Esophagus (tissue), 2 donors: Measurements from ENCODE around the gene NSUN3. TPM values are rescaled to one million over a fixed set of nuclear protein-coding genes. Genes with fewer than 3 reads are reported as not detected.

Experiments used
- H3K27ac ChIP-seq, 2 donors: one replicate each; pipeline ENCODE4 v1.5.1; 2013; ENCODE audit warnings: low read depth in 2 of 2, mild to moderate bottlenecking in 2 of 2, inconsistent platforms in 1 of 2, low read length in 1 of 2, moderate library complexity in 1 of 2
- H3K27me3 ChIP-seq, 2 donors: one replicate each; pipeline ENCODE4 v1.6.1; 2013; ENCODE audit warnings: low read length in 2 of 2, control low read depth in 1 of 2, mild to moderate bottlenecking in 1 of 2; ENCODE audit not compliant: insufficient read depth in 2 of 2, control insufficient read depth in 1 of 2
- H3K36me3 ChIP-seq, 2 donors: one replicate each; pipeline ENCODE4 v1.6.1; 2013; ENCODE audit warnings: low read length in 1 of 2; ENCODE audit not compliant: control insufficient read depth in 2 of 2, insufficient read depth in 2 of 2
- H3K4me1 ChIP-seq, 2 donors: one replicate each; pipeline ENCODE4 v1.6.1; 2013; ENCODE audit warnings: low read length in 1 of 2; ENCODE audit not compliant: control insufficient read depth in 2 of 2, insufficient read depth in 2 of 2
- H3K4me3 ChIP-seq, 2 donors: one replicate each; pipeline ENCODE4 v1.5.1; 2013; ENCODE audit warnings: low read length in 2 of 2, mild to moderate bottlenecking in 2 of 2, low read depth in 1 of 2, moderate library complexity in 1 of 2
- H3K9me3 ChIP-seq, 2 donors: one replicate each; pipeline ENCODE4 v1.6.1; 2013; ENCODE audit warnings: mild to moderate bottlenecking in 2 of 2, low read depth in 1 of 2, low read length in 1 of 2, moderate library complexity in 1 of 2; ENCODE audit not compliant: control insufficient read depth in 2 of 2, insufficient read depth in 1 of 2
- WGBS, 2 donors: extraction: QIAGEN DNeasy Blood & Tissue Kit; methylation state at CpG; one replicate each; pipeline ENCODE4 v1.1.7; 2013; 5-methylcytosine and 5-hydroxymethylcytosine counted together
- polyA plus RNA-seq, 2 donors: library from polyadenylated mRNA; stranded (reverse); fragments of 200-250 nt; gene quantifications; one replicate each; pipeline ENCODE4 v1.2.3, GENCODE V29; 2013
- donor health status: healthy with polysubstance abuse.
- donor health status: Bipolar disorder and iron deficiency.

The NSUN3 gene
- polyA plus RNA-seq, 2 donors, result 3.0 to 3.2 TPM

DNA sequence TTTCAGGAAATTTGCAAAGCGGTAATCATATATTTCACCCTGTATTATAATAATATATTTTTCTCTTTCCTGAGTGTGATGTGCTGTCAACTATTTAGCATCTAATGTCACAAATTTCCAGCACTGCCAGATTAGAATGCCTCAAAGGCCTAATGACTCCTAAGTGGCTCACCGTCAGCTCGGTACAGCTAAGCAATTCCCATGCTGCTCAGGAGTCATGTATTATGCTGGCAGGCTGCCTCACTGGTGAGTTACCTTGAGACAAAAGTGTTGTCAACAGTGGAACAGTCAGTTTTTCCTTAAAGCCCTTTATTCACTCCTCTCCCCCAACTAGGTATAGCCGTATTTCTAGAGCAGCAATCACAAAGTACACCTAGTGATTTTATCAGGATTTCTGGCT, 83.6 kb downstream of the NSUN3 start:
- WGBS, 2 donors, result 78% methylated on average over 4 of the region's 4 CpGs
- no peaks in the 10 kb centered on the region for H3K27me3 ChIP-seq
- no peaks in the 10 kb centered on the region for H3K4me1 ChIP-seq

DNA sequence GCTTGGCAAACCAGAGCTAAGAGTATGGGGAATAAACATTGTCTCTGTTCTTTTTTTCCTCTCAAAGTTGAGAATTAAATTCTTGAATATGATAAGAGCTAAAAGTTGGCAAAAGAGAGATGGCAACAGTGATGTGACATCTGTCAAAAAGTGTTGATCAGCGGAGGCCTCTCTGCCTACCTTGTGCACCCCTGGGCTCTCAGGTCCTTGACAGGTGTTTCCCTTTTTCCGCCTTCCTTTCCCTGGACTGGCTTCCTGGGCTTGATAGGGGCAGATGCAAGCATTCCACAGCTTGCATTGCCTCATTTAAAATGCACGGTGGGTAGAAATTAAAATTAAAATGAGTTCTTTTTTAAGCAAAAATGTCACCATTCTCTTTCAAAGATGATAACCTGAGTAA, 84.2 kb downstream of the NSUN3 start:
- H3K4me3 ChIP-seq, result no peak overlapping the region
- no peaks in the 10 kb centered on the region for H3K9me3 ChIP-seq
- H3K27ac ChIP-seq, result no peak overlapping the region
- H3K4me1 ChIP-seq, result no peaks in the 10 kb centered on the region
- no peaks in the 10 kb centered on the region for H3K27me3 ChIP-seq
- 75% methylated on average over 3 of the region's 3 CpGs for WGBS, 2 donors
- no peaks in the 10 kb centered on the region for H3K36me3 ChIP-seq

More for the DNA sequence above, 83.6 kb downstream of the NSUN3 start:
- Histone ChIP-seq H3K27ac (no peak overlapping the region), H3K36me3 (no peaks in the 10 kb centered on the region), H3K9me3 (no peaks in the 10 kb centered on the region), H3K4me3 (no peak overlapping the region)

- H3K4me3 ChIP-seq, result no peak overlapping the region
- no peaks in the 10 kb centered on the region for H3K4me1 ChIP-seq
- H3K27ac ChIP-seq, result no peak overlapping the region
- H3K36me3 ChIP-seq, result no peaks in the 10 kb centered on the region
- WGBS, 2 donors, result 35 to 54% methylated on average over 2 of the region's 2 CpGs
- H3K27me3 ChIP-seq, result no peaks in the 10 kb centered on the region
- no peaks in the 10 kb centered on the region for H3K9me3 ChIP-seq
These were observed 87.3 kb downstream of the NSUN3 start for GRCh38 chr3:94150113-94150512.

DNA sequence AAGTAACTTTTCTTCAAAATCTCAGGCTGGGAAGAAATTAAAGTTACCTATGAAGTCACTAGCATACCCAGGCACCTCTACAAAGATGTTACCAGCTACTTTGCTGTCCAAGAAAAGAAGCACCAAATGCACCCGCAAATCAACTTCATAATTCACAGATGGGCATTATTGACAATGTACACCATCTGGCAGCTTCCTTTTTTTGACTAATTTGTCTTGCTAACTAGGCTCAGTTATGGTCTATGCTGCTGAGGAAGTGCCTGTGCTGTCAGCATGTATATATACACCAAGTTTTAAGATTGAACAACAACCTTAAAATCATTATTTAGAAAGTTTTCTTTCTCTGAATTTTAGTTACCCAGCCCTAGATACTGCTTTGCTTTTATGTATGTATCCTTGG, 93.8 kb downstream of the NSUN3 start:
- Histone ChIP-seq H3K27ac (no peak overlapping the region), H3K9me3 (no peaks in the 10 kb centered on the region), H3K4me3 (no peak overlapping the region), H3K36me3 (no peaks in the 10 kb centered on the region), H3K27me3 (no peaks in the 10 kb centered on the region), H3K4me1 (no peaks in the 10 kb centered on the region)
- WGBS, 2 donors, result 67 to 82% methylated on average over 1 of the region's 1 CpG

DNA sequence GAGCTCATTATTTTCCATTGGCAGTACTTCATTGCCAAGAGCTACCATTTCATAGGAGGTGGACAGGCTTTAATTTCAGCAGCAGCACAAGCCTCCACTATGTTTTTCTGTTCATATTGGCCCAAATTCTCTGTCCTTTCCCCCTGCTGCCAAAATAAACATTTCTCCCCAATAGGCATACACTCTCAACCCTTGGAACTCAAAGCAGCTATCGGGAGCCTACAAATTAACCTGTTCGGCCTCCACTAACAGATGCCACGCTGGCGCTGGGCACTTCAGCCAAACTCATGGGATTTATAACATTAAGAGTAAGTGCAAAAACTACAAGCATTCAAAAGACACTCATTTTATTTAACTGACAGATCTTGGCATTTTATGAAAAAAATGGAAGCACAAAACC, 95.7 kb downstream of the NSUN3 start:
- 90 to 91% methylated on average over 4 of the region's 4 CpGs for WGBS, 2 donors
- no peaks in the 10 kb centered on the region for H3K36me3 ChIP-seq

GRCh38 chr3:94159062-94159828, 96.4 kb downstream of the NSUN3 start:
- no peaks in the 10 kb centered on the region for H3K9me3 ChIP-seq
- H3K27ac ChIP-seq, result no peak overlapping the region
- no peaks in the 10 kb centered on the region for H3K27me3 ChIP-seq
- 42% methylated on average over 9 of the region's 9 CpGs for WGBS, 2 donors
- H3K4me3 ChIP-seq, result no peak overlapping the region
- no peaks in the 10 kb centered on the region for H3K36me3 ChIP-seq
- H3K4me1 ChIP-seq, result no peaks in the 10 kb centered on the region

More for the DNA sequence above, 95.7 kb downstream of the NSUN3 start:
- Histone ChIP-seq H3K27ac (no peak overlapping the region), H3K4me3 (no peak overlapping the region), H3K4me1 (no peaks in the 10 kb centered on the region), H3K9me3 (no peaks in the 10 kb centered on the region), H3K27me3 (no peaks in the 10 kb centered on the region)

- H3K27me3 ChIP-seq, result no peaks in the 10 kb centered on the region
- H3K4me3 ChIP-seq, result no peak overlapping the region
- H3K4me1 ChIP-seq, result no peaks in the 10 kb centered on the region
- no peak overlapping the region for H3K27ac ChIP-seq
- WGBS, 2 donors, result 43 to 67% methylated on average over 3 of the region's 3 CpGs
- H3K9me3 ChIP-seq, result no peaks in the 10 kb centered on the region
- H3K36me3 ChIP-seq, result no peaks in the 10 kb centered on the region
These were observed 99.8 kb downstream of the NSUN3 start for GRCh38 chr3:94162700-94163099.

DNA sequence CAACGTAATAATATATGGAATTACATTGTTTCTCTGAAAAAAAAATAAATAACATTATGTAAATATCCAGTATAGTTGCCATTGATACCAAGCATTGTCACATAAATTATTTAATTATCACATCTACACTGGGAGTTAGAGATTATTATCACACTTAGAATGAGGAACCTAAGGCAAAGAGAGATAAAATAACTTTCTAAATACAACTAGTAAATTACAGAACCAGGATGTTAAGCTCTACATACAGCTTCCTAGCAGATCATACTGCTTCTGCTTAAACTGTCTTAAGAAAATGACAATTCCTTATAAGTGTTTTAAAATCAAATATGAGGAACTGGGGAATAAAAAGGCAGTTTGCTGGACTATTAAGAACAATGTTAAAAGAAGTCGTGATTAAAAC, 104.5 kb downstream of the NSUN3 start:
- Histone ChIP-seq H3K4me3 (no peak overlapping the region), H3K27ac (no peak overlapping the region), H3K4me1 (no peaks in the 10 kb centered on the region), H3K27me3 (no peaks in the 10 kb centered on the region), H3K9me3 (no peaks in the 10 kb centered on the region), H3K36me3 (no peaks in the 10 kb centered on the region)
- 70 to 71% methylated on average over 2 of the region's 2 CpGs for WGBS, 2 donors

GRCh38 chr3:94167796-94168195, 104.9 kb downstream of the NSUN3 start:
- 42 to 46% methylated on average over 6 of the region's 6 CpGs for WGBS, 2 donors
- Histone ChIP-seq H3K27me3 (no peaks in the 10 kb centered on the region), H3K4me1 (no peaks in the 10 kb centered on the region), H3K4me3 (no peak overlapping the region), H3K9me3 (no peaks in the 10 kb centered on the region), H3K36me3 (no peaks in the 10 kb centered on the region), H3K27ac (no peak overlapping the region)

DNA sequence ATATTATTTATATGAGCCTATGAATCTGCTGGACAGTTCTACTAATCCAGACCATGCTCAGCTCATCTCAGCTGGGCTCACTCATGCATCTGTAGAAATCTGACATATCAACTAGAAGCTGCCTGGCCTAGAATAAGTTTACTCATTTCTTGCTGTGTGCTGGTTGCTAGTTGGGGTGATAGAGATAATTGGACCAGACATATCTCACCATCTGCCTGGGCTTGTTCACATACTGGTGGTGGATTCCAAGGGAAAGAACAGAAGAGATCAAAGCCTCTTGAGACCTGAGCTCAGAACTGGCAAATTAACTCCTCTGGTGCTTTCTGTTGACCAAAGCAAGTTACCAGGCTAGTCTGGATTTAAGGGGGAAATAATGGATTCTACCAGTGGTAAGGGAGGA, 109.1 kb downstream of the NSUN3 start:
- Histone ChIP-seq H3K4me3 (no peak overlapping the region), H3K36me3 (no peaks in the 10 kb centered on the region), H3K27me3 (no peaks in the 10 kb centered on the region), H3K4me1 (no peaks in the 10 kb centered on the region), H3K9me3 (no peaks in the 10 kb centered on the region), H3K27ac (no peak overlapping the region)
